Measurements from ENCODE around the gene SLC25A25. TPM values are rescaled to one million over a fixed set of nuclear protein-coding genes. Genes with fewer than 3 reads are reported as not detected.

Gene SLC25A25
- total RNA-seq, 1 donor from 2014 or later: 8.5 TPM

DNA sequence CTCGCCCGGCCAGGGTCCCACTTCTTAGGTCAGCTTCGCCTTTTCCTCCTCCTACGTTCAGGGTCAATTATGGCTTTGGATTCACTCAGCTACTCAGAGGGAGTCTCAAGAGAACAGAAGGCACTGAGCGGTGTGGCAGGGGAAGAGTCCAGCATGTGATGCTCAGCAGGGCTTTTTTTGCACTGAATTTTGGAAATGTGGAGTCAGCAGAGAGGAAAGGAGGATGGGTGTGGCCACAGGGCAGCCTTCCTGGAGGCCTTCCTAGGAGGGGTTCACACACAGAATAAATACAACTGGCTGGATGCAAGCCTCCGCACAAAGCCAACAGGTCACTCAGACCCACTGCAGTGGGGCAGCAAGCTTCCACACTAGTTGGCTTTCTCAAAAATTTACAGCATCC lies 5.8 kb upstream of the SLC25A25 start:
- peaks cover 10% of the 10 kb centered on the region for H3K79me2 ChIP-seq (ENCODE audit: low read depth)
- no peak overlapping the region for H3K9ac ChIP-seq
- Mint-ChIP-seq H3K27ac (no peak overlapping the region), H3K27me3 (ENCODE audit: insufficient read depth, low read depth) (peaks cover 2% of the 10 kb centered on the region), H3K36me3 (peaks cover 12% of the 10 kb centered on the region), H3K4me3 (no peak overlapping the region), H3K4me1 (peaks cover 21% of the 10 kb centered on the region), H3K9me3 (peaks cover 3% of the 10 kb centered on the region)
- H3K27ac ChIP-seq: no peak overlapping the region
- H3K27me3 ChIP-seq: no peaks in the 10 kb centered on the region
- no peak overlapping the region for H2AFZ ChIP-seq (replicated peaks)
- H3K4me2 ChIP-seq: no peak overlapping the region
- DNase-seq (ENCODE audit: low spot score): no peak
- TF ChIP-seq EZH2 (IDR thresholded peaks at IDR 0.05): no peak
- no peak for TF ChIP-seq CTCF (IDR thresholded peaks at IDR 0.05)
- no peak for TF ChIP-seq EZH2phosphoT487 (IDR thresholded peaks at IDR 0.05)
- H3K4me1 ChIP-seq: peaks cover 12% of the 10 kb centered on the region
- peaks cover 11% of the 10 kb centered on the region for H3F3A ChIP-seq (ENCODE audit: low read depth)
- H4K20me1 ChIP-seq (ENCODE audit: low read depth): no peaks in the 10 kb centered on the region
- H3K36me3 ChIP-seq: no peaks in the 10 kb centered on the region
- H3K4me3 ChIP-seq: no peak overlapping the region
- H3K9me3 ChIP-seq (ENCODE audit: low read depth): no peaks in the 10 kb centered on the region

- H3K4me3 Mint-ChIP-seq: no peak overlapping the region
- H3K4me1 Mint-ChIP-seq: peaks cover 12% of the 10 kb centered on the region
- H3K27ac Mint-ChIP-seq: peak overlapping the region; percentile 33
- no peak overlapping the region for H3K4me3 ChIP-seq
- DNase-seq (ENCODE audit: low spot score): no peak
- no peaks in the 10 kb centered on the region for H3K9me3 ChIP-seq (ENCODE audit: low read depth)
- no peaks in the 10 kb centered on the region for H4K20me1 ChIP-seq (ENCODE audit: low read depth)
- H3K9me3 Mint-ChIP-seq: peaks cover 3% of the 10 kb centered on the region
- H3K36me3 Mint-ChIP-seq: peaks cover 12% of the 10 kb centered on the region
- no peaks in the 10 kb centered on the region for H3K27me3 ChIP-seq
- no peak overlapping the region for H3K4me2 ChIP-seq
- no peak overlapping the region for H2AFZ ChIP-seq (replicated peaks)
- peaks cover 2% of the 10 kb centered on the region for H3K27me3 Mint-ChIP-seq (ENCODE audit: insufficient read depth, low read depth)
- H3K4me1 ChIP-seq: peaks cover 6% of the 10 kb centered on the region
- H3K79me2 ChIP-seq (ENCODE audit: low read depth): peaks cover 10% of the 10 kb centered on the region
- TF ChIP-seq CTCF (IDR thresholded peaks at IDR 0.05) (no peak), EZH2phosphoT487 (IDR thresholded peaks at IDR 0.05) (no peak), EZH2 (IDR thresholded peaks at IDR 0.05) (no peak)
- no peak overlapping the region for H3K9ac ChIP-seq
- H3K27ac ChIP-seq: no peak overlapping the region
- peaks cover 6% of the 10 kb centered on the region for H3F3A ChIP-seq (ENCODE audit: low read depth)
- H3K36me3 ChIP-seq: no peaks in the 10 kb centered on the region
These were observed 4.9 kb upstream of the SLC25A25 start for GRCh38 chr9:128062846-128063831.

GRCh38 chr9:128065907-128066712 lies 1.9 kb upstream of the SLC25A25 start:
- H3F3A ChIP-seq (ENCODE audit: low read depth): peaks cover 13% of the 10 kb centered on the region
- H3K4me1 ChIP-seq: peaks cover 15% of the 10 kb centered on the region
- H3K36me3 ChIP-seq: no peaks in the 10 kb centered on the region
- no peak overlapping the region for H2AFZ ChIP-seq (replicated peaks)
- H3K27ac ChIP-seq: no peak overlapping the region
- TF ChIP-seq EZH2phosphoT487 (IDR thresholded peaks at IDR 0.05) (no peak), EZH2 (IDR thresholded peaks at IDR 0.05) (no peak), CTCF (IDR thresholded peaks at IDR 0.05) (no peak)
- H3K9ac ChIP-seq: no peak overlapping the region
- no peaks in the 10 kb centered on the region for H3K27me3 ChIP-seq
- Mint-ChIP-seq H3K4me1 (peaks cover 24% of the 10 kb centered on the region), H3K27ac (peak overlapping the region; percentile 94), H3K36me3 (peaks cover 11% of the 10 kb centered on the region), H3K9me3 (peaks cover 3% of the 10 kb centered on the region), H3K27me3 (ENCODE audit: insufficient read depth, low read depth) (peaks cover 2% of the 10 kb centered on the region), H3K4me3 (peak overlapping the region; percentile 73)
- peaks cover 37% of the 10 kb centered on the region for H3K79me2 ChIP-seq (ENCODE audit: low read depth)
- H3K9me3 ChIP-seq (ENCODE audit: low read depth): no peaks in the 10 kb centered on the region
- peak overlapping the region; percentile 47 for H3K4me2 ChIP-seq
- peaks cover 10% of the 10 kb centered on the region for H4K20me1 ChIP-seq (ENCODE audit: low read depth)
- H3K4me3 ChIP-seq: no peak overlapping the region
- no peak for DNase-seq (ENCODE audit: low spot score)
